A673 (cell line): Measurements from ENCODE around the gene CXCR3. TPM values are rescaled to one million over a fixed set of nuclear protein-coding genes. Genes with fewer than 3 reads are reported as not detected.

Experiments
- BruUV-seq: library from RNA; stranded (reverse); fragments of 400-500 nt; replicated peaks from 2 replicates; lab custom pipeline; 2021; lab: Mats Ljungman, UMichigan
- CTCF ChIA-PET: fragments of 300-600 bp; sonication (Branson Sonifier 250); formaldehyde crosslinking; loops from one replicate; lab custom pipeline; 2022; ENCODE audit warnings: antibody characterized with exemption; lab: Charles Lee
- POLR2A ChIA-PET: fragments of 300-600 bp; sonication (Branson Sonifier 250); formaldehyde crosslinking; loops from one replicate; lab custom pipeline; 2022; ENCODE audit warnings: antibody characterized with exemption; ENCODE audit not compliant: low non-redundant PET; lab: Charles Lee
- DNase-seq: peaks from one replicate; pipeline ENCODE4 v3.0.0-alpha.2; 2015; ENCODE audit warnings: low spot score
- H3K27ac ChIP-seq: fragments of 200-600 bp; sonication (generic); 2 replicates; pipeline ENCODE4 v1.5.1; 2016; ENCODE audit warnings: mixed run types, low read depth, mild to moderate bottlenecking, mixed read lengths, antibody characterized with exemption, low read length; ENCODE audit not compliant: poor library complexity, severe bottlenecking
- H3K27me3 ChIP-seq: fragments of 200-600 bp; sonication (generic); replicated peaks from 2 replicates; pipeline ENCODE4 v1.6.1; 2017; ENCODE audit warnings: mixed run types, low read depth, mild to moderate bottlenecking, mixed read lengths, antibody characterized with exemption, low read length; ENCODE audit not compliant: insufficient read depth, poor library complexity
- H3K36me3 ChIP-seq: fragments of 200-600 bp; sonication (generic); 2 replicates; pipeline ENCODE4 v1.6.1; 2016; ENCODE audit warnings: mixed run types, mild to moderate bottlenecking, mixed read lengths, antibody characterized with exemption, low read length; ENCODE audit not compliant: insufficient read depth, poor library complexity, severe bottlenecking
- H3K4me1 ChIP-seq: fragments of 200-600 bp; sonication (generic); 2 replicates; pipeline ENCODE4 v1.6.1; 2017; ENCODE audit warnings: mixed run types, mild to moderate bottlenecking, mixed read lengths, antibody characterized with exemption, low read length; ENCODE audit not compliant: insufficient read depth, poor library complexity, severe bottlenecking
- H3K4me3 ChIP-seq: fragments of 200-600 bp; sonication (generic); 2 replicates; pipeline ENCODE4 v1.5.1; 2016; ENCODE audit warnings: low read depth, mixed run types, mild to moderate bottlenecking, mixed read lengths, low read length; ENCODE audit not compliant: poor library complexity, severe bottlenecking
- H3K9me3 ChIP-seq: fragments of 200-600 bp; sonication (generic); 2 replicates; pipeline ENCODE4 v1.6.1; 2016; ENCODE audit warnings: mixed run types, low read depth, mild to moderate bottlenecking, mixed read lengths, antibody characterized with exemption, low read length; ENCODE audit not compliant: poor library complexity, severe bottlenecking
- EZH2 ChIP-seq: fragments of 200-600 bp; sonication (generic); IDR thresholded peaks from 2 replicates; pipeline ENCODE4 v1.6.1; 2017; ENCODE audit warnings: borderline replicate concordance, low read depth, mild to moderate bottlenecking, mixed read lengths, antibody characterized with exemption, low read length; ENCODE audit not compliant: poor library complexity, severe bottlenecking
- intact Hi-C: fragments of 100-400 bp; cut with micrococcal nuclease; formaldehyde crosslinking; loops from one replicate; pipeline ENCODE4 v1.10.0; 2022; ENCODE audit not compliant: unreplicated experiment
- total RNA-seq: library from RNA; stranded (reverse); gene quantifications from 2 replicates; pipeline ENCODE4 v1.2.3, GENCODE V29; 2021
- TF ChIP-seq, protein P1 (sequence below): fragments of 300-800, 200-600 bp; sonication (generic); conservative IDR thresholded peaks from 2 replicates; pipeline ENCODE4 v1.5.1; 2017; ENCODE audit warnings: low read depth, mild to moderate bottlenecking, antibody characterized with exemption, low read length, moderate library complexity, mixed read lengths

The CXCR3 gene
- total RNA-seq, 1 experiment from 2014 or later: not detected

DNA sequence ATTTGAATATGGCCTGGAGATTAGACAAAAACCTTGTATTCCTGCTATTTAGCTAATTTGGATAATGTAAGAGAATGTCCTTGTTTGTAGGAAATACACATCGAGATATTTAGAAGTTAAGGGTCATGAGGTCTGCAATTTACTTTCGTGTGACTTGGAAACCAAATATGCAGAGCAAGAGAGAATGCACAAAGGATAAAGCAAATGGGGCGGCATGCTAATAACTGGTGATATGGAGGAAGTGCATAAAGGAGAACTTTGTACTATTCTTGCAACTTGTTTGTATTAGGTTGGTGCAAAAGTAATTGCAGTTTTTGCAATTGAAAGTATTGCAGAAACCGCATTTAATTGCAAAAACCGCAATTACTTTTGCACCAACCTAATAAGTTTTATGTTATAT lies 7.2 kb upstream of the CXCR3 start:
- ChIA-PET CTCF (interaction anchor here (0.6 kb wide), 1 partner anchor 348 kb away, joined by 3 read pairs; no protein-coding TSS in a partner anchor), POLR2A (no interaction called here)
- Histone ChIP-seq H3K4me3 (no peak overlapping the region), H3K36me3 (no peaks in the 10 kb centered on the region), H3K4me1 (no peaks in the 10 kb centered on the region), H3K27ac (no peak overlapping the region), H3K9me3 (no peaks in the 10 kb centered on the region), H3K27me3 (no peaks in the 10 kb centered on the region)
- intact Hi-C loops: no loop called here
- no peak for TF ChIP-seq EZH2
- TF ChIP-seq, protein P1, sequence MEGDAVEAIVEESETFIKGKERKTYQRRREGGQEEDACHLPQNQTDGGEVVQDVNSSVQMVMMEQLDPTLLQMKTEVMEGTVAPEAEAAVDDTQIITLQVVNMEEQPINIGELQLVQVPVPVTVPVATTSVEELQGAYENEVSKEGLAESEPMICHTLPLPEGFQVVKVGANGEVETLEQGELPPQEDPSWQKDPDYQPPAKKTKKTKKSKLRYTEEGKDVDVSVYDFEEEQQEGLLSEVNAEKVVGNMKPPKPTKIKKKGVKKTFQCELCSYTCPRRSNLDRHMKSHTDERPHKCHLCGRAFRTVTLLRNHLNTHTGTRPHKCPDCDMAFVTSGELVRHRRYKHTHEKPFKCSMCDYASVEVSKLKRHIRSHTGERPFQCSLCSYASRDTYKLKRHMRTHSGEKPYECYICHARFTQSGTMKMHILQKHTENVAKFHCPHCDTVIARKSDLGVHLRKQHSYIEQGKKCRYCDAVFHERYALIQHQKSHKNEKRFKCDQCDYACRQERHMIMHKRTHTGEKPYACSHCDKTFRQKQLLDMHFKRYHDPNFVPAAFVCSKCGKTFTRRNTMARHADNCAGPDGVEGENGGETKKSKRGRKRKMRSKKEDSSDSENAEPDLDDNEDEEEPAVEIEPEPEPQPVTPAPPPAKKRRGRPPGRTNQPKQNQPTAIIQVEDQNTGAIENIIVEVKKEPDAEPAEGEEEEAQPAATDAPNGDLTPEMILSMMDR: no peak
- no TSS peak for BruUV-seq
- DNase-seq: no peak

DNA sequence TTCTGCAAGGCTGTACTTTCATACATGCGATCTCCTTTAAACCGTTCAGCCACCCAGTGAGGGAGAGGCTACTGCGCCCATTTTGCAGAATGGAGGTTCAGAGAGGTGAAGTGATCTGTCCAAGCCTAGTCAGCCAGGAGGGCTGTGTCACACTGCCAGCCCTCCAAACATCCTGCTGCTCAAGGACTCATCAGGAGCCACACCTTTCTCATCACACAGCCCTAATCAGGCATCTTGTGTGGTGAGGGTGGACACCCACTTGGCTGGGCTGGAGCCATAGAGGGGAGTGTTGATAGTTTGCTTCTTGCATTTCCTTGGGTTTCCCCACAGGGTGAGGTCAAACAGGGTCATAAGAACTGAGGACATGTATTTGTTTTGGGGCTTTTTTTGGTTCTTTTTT lies 5.4 kb upstream of the CXCR3 start:
- H3K27ac ChIP-seq: no peak overlapping the region
- ChIA-PET CTCF (no interaction called here), POLR2A (no interaction called here)
- H3K4me1 ChIP-seq: no peaks in the 10 kb centered on the region
- no peak overlapping the region for H3K4me3 ChIP-seq
- no peaks in the 10 kb centered on the region for H3K27me3 ChIP-seq
- H3K36me3 ChIP-seq: no peaks in the 10 kb centered on the region
- TF ChIP-seq, protein P1: no peak
- TF ChIP-seq EZH2: no peak
- no peaks in the 10 kb centered on the region for H3K9me3 ChIP-seq
- DNase-seq: no peak
- intact Hi-C loops: no loop called here
- BruUV-seq: no TSS peak

DNA sequence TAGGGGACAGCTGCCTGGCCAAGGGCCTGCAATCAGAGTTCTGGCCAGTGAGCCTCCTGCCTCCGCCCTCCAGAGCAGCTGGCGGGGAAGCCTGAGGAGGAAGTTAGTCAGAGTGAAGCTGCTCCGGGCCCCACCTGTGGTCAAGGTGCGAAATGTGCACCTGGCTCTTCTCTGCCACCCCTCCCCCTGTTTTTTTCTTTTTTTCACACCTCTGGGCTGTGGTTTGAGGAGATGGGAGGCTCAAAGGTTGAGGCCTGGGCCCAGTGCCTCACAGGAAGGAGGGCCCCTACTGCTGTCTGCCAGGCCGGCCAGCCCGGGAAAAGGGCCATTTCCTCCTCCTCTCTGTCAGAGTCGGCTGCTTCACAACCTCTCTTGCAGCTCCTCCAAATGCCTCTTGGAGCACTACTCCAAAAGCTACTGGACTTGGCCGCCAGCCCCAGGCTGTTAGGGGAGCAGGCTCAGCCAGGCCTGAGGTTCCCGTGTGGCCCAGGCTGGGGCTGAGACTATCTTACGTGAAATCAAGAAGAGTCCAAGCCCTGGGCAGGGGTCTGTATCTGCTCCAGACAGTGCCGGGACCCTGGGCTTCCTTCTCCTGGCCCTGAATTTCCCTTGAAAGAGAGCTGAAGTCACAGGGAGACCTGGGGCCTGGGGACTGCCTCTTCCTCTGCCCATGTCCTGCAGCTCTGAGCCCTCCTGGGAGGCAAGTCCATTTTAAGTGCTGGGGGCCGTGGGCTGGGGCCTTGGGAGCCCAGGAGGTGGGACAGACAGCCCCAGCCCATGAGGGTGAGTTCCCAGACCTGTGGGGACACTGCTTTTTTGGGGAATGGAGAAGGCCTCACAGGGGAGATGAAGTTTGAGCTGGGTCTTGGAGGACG lies 4.5 kb upstream of the CXCR3 start:
- Histone ChIP-seq H3K4me3 (no peak overlapping the region), H3K9me3 (no peaks in the 10 kb centered on the region), H3K27me3 (no peaks in the 10 kb centered on the region), H3K4me1 (no peaks in the 10 kb centered on the region), H3K27ac (no peak overlapping the region), H3K36me3 (no peaks in the 10 kb centered on the region)
- no peak for TF ChIP-seq EZH2
- TF ChIP-seq, protein P1: no peak
- DNase-seq: peak; percentile 5
- no TSS peak for BruUV-seq
- POLR2A ChIA-PET: no interaction called here
- CTCF ChIA-PET: no interaction called here
- intact Hi-C loops: no loop called here
